GM23338 (cell line): ENCODE measurements around the gene ADA. TPM values are rescaled to one million over a fixed set of nuclear protein-coding genes. Genes with fewer than 3 reads are reported as not detected.

Experiments used
- ATAC-seq: fragments of 200-7000 bp; cut with Tn5 transposase; 3 replicates; pipeline ENCODE4 v1.9.1; 2020
- DNase-seq: peaks from one replicate; pipeline ENCODE4 v3.0.0-alpha.2; 2015; ENCODE audit warnings: low spot score
- H2AFZ ChIP-seq: fragments of 200-600 bp; sonication (generic); 2 replicates; pipeline ENCODE4 v1.8.0; 2016; ENCODE audit warnings: antibody characterized with exemption, mild to moderate bottlenecking, moderate library complexity
- H3F3A ChIP-seq: fragments of 200-600 bp; sonication (generic); replicated peaks from 2 replicates; pipeline ENCODE4 v1.8.0; 2017; ENCODE audit warnings: antibody characterized with exemption, mixed run types, low read depth
- H3K27ac ChIP-seq: fragments of 200-600 bp; sonication (generic); 2 replicates; pipeline ENCODE4 v1.6.1; 2016; ENCODE audit warnings: low read depth
- H3K27me3 ChIP-seq: fragments of 200-600 bp; sonication (generic); 2 replicates; pipeline ENCODE4 v1.8.0; 2016; ENCODE audit warnings: mild to moderate bottlenecking, mixed run types, moderate library complexity; ENCODE audit not compliant: insufficient read depth
- H3K36me3 ChIP-seq: fragments of 200-600 bp; sonication (generic); 2 replicates; pipeline ENCODE4 v1.8.0; 2016; ENCODE audit warnings: mild to moderate bottlenecking; ENCODE audit not compliant: insufficient read depth
- H3K4me1 ChIP-seq: fragments of 200-600 bp; sonication (generic); 2 replicates; pipeline ENCODE4 v1.8.0; 2016; ENCODE audit warnings: mild to moderate bottlenecking, moderate library complexity; ENCODE audit not compliant: insufficient read depth
- H3K4me2 ChIP-seq: fragments of 200-600 bp; sonication (generic); 2 replicates; pipeline ENCODE4 v1.7.1; 2017; ENCODE audit warnings: mixed run types
- H3K4me3 ChIP-seq: fragments of 200-600 bp; sonication (generic); 2 replicates; pipeline ENCODE4 v1.6.1; 2016; ENCODE audit warnings: mixed run types
- H3K79me2 ChIP-seq: fragments of 200-600 bp; sonication (generic); replicated peaks from 2 replicates; pipeline ENCODE4 v1.8.0; 2017; ENCODE audit warnings: mild to moderate bottlenecking; ENCODE audit not compliant: insufficient read depth
- H3K9me2 ChIP-seq: fragments of 200-600 bp; sonication (generic); 2 replicates; pipeline ENCODE4 v1.8.0; 2017; ENCODE audit not compliant: insufficient read depth
- H4K20me1 ChIP-seq: fragments of 200-600 bp; sonication (generic); replicated peaks from 2 replicates; pipeline ENCODE4 v1.8.0; 2017; ENCODE audit warnings: mild to moderate bottlenecking; ENCODE audit not compliant: insufficient read depth
- H3K27ac Mint-ChIP-seq: 2 replicates; pipeline ENCODE4 v1.8.0; 2020; ENCODE audit warnings: inconsistent platforms, mild to moderate bottlenecking, moderate library complexity, mixed read lengths
- H3K27me3 Mint-ChIP-seq: 3 replicates; pipeline ENCODE4 v1.8.0; 2022; ENCODE audit warnings: low read depth, mild to moderate bottlenecking, moderate library complexity, mixed read lengths, inconsistent platforms; ENCODE audit not compliant: insufficient read depth, poor library complexity
- H3K36me3 Mint-ChIP-seq: 3 replicates; pipeline ENCODE4 v1.8.0; 2021; ENCODE audit warnings: low read depth, mild to moderate bottlenecking, inconsistent platforms, moderate library complexity, mixed read lengths
- H3K4me1 Mint-ChIP-seq: 3 replicates; pipeline ENCODE4 v1.8.0; 2020; ENCODE audit warnings: mild to moderate bottlenecking, inconsistent platforms, mixed read lengths
- H3K4me3 Mint-ChIP-seq: 3 replicates; pipeline ENCODE4 v1.8.0; 2021; ENCODE audit warnings: moderate library complexity, mild to moderate bottlenecking, inconsistent platforms, mixed read lengths
- H3K9me3 Mint-ChIP-seq: 3 replicates; pipeline ENCODE4 v1.8.0; 2020; ENCODE audit warnings: moderate library complexity, mild to moderate bottlenecking, inconsistent platforms, mixed read lengths
- CREB1 ChIP-seq: fragments of 250-450 bp; sonication (Bioruptor Pico); IDR thresholded peaks from 2 replicates; pipeline ENCODE4 v1.5.0; 2020; ENCODE audit warnings: low read depth, mild to moderate bottlenecking, moderate library complexity
- CTCF ChIP-seq, 2 experiments: fragments of 200-600 bp in 1 of 2; sonication (generic) in 1 of 2; conservative IDR thresholded peaks; 2 replicates each; pipeline versions ENCODE4 v1.5.1 to v1.6.1; 2016 to 2017; ENCODE audit warnings: antibody characterized with exemption in 2 of 2, low read depth in 2 of 2, mild to moderate bottlenecking in 2 of 2, moderate library complexity in 1 of 2
- ETS1 ChIP-seq: IDR thresholded peaks from 2 replicates; pipeline ENCODE4 v1.6.1; 2016; ENCODE audit warnings: antibody characterized with exemption
- EZH2 ChIP-seq: fragments of 200-600 bp; sonication (generic); IDR thresholded peaks from one replicate; pipeline ENCODE4 v1.8.0; 2017; ENCODE audit warnings: antibody characterized with exemption, mild to moderate bottlenecking, low read depth; ENCODE audit not compliant: unreplicated experiment
- JUNB ChIP-seq: IDR thresholded peaks from one replicate; pipeline ENCODE4 v1.6.1; 2016; ENCODE audit warnings: antibody characterized with exemption; ENCODE audit not compliant: unreplicated experiment
- NANOG ChIP-seq: IDR thresholded peaks from 2 replicates; pipeline ENCODE4 v1.6.1; 2016; ENCODE audit warnings: antibody characterized with exemption, borderline replicate concordance
- POLR2AphosphoS5 ChIP-seq: IDR thresholded peaks from 2 replicates; pipeline ENCODE4 v1.6.1; 2016; ENCODE audit warnings: antibody characterized with exemption, low read depth
- REST ChIP-seq: IDR thresholded peaks from one replicate; pipeline ENCODE4 v1.6.1; 2018; ENCODE audit warnings: antibody characterized with exemption; ENCODE audit not compliant: unreplicated experiment
- STAT1 ChIP-seq: IDR thresholded peaks from one replicate; pipeline ENCODE4 v1.6.1; 2016; ENCODE audit warnings: antibody characterized with exemption; ENCODE audit not compliant: unreplicated experiment
- ZNF114 ChIP-seq: fragments of 250-450 bp; sonication (Bioruptor Pico); IDR thresholded peaks from 2 replicates; pipeline ENCODE4 v1.5.0; 2020; ENCODE audit warnings: mild to moderate bottlenecking, moderate library complexity
- ZNF331 ChIP-seq: fragments of 250-450 bp; sonication (Bioruptor Pico); IDR thresholded peaks from 2 replicates; pipeline ENCODE4 v1.5.0; 2020; ENCODE audit warnings: low read depth, mild to moderate bottlenecking, moderate library complexity
- polyA plus RNA-seq: library from polyadenylated mRNA; unstranded; fragments of >200 nt; fragmentation: Nextera tagmentation; extraction: Ambion mirVana; gene quantifications from 2 replicates; pipeline ENCODE4 v1.2.1, GENCODE V29; 2016
- total RNA-seq: library from RNA; depleted of rRNA; stranded (reverse); fragments of >200 nt; shearing (Covaris generic); gene quantifications from 2 replicates; pipeline ENCODE4 v1.2.3, GENCODE V29; 2014

The ADA gene
- total and polyA plus RNA-seq, 2 experiments from 2014 or later, result 15.8 to 16.2 TPM

- TF ChIP-seq REST, result no peak
- TF ChIP-seq EZH2, result no peak
Observed at GRCh38 chr20:44600301-44600700, 51.2 kb downstream of the ADA start (continued).

GRCh38 chr20:44599715-44600114, 51.8 kb downstream of the ADA start:
- no peak overlapping the region for H3K27ac ChIP-seq
- no peak overlapping the region for H3K4me2 ChIP-seq
- no peak for TF ChIP-seq STAT1
- TF ChIP-seq REST, result no peak
- no peak for TF ChIP-seq ZNF114 (CRISPR knock-in tag)
- TF ChIP-seq JUNB, result no peak
- no peak for TF ChIP-seq ZNF331
- TF ChIP-seq CTCF (conservative IDR thresholded peaks at IDR 0.05; ENCODE audit: low read depth in 2 of 2), result no peak
- no peak for TF ChIP-seq POLR2AphosphoS5
- TF ChIP-seq NANOG, result no peak
- no peak for TF ChIP-seq EZH2
- TF ChIP-seq ETS1, result no peak
- no peak for TF ChIP-seq CREB1 (CRISPR knock-in tag)

More at GRCh38 chr20:44599715-44600114, 51.8 kb downstream of the ADA start:
- H3K4me3 Mint-ChIP-seq, result no peak overlapping the region
- H4K20me1 ChIP-seq, result no peaks in the 10 kb centered on the region
- peaks cover 18% of the 10 kb centered on the region; the same call in 1 of the 2 replicates for H3K4me1 ChIP-seq
- H3K79me2 ChIP-seq, result no peaks in the 10 kb centered on the region
- peaks cover 34% of the 10 kb centered on the region for H3K4me1 Mint-ChIP-seq
- no peak overlapping the region for H2AFZ ChIP-seq
- H3K36me3 ChIP-seq, result no peaks in the 10 kb centered on the region
- H3K36me3 Mint-ChIP-seq, result no peaks in the 10 kb centered on the region
- no peak for DNase-seq
- no peak overlapping the region for H3K4me3 ChIP-seq
- no peak for ATAC-seq
- H3K27ac Mint-ChIP-seq, result no peak overlapping the region
- no peaks in the 10 kb centered on the region for H3F3A ChIP-seq
- H3K9me2 ChIP-seq, result no peaks in the 10 kb centered on the region
- H3K9me3 Mint-ChIP-seq, result no peaks in the 10 kb centered on the region
- no peaks in the 10 kb centered on the region for H3K27me3 ChIP-seq
- peaks cover 12% of the 10 kb centered on the region for H3K27me3 Mint-ChIP-seq
